Activated naive CD4-positive, alpha-beta T cell (primary cell): ENCODE results near the gene ATP8B4.
"Not testable (repeated sequence)": the region's sequence is repeated elsewhere in the genome, so short reads cannot be mapped to it uniquely, and the experiment has no call there.

Source experiments
- DNase-seq, 4 experiments: peaks; one replicate each; lab custom pipeline; 2025; lab: John Stamatoyannopoulos, UW

Gene ATP8B4

GRCh38 chr15:50009634-50010033 is 109.4 kb downstream of the ATP8B4 start:
- DNase-seq: no peak

GRCh38 chr15:50003786-50004334 is 115.2 kb downstream of the ATP8B4 start:
- DNase-seq: peak in 1 of 4 experiments; percentile 1

GRCh38 chr15:49991587-49991986 is 127.4 kb downstream of the ATP8B4 start:
- DNase-seq: no peak

GRCh38 chr15:49990835-49991545 is 128.0 kb downstream of the ATP8B4 start:
- DNase-seq: no peak

DNA sequence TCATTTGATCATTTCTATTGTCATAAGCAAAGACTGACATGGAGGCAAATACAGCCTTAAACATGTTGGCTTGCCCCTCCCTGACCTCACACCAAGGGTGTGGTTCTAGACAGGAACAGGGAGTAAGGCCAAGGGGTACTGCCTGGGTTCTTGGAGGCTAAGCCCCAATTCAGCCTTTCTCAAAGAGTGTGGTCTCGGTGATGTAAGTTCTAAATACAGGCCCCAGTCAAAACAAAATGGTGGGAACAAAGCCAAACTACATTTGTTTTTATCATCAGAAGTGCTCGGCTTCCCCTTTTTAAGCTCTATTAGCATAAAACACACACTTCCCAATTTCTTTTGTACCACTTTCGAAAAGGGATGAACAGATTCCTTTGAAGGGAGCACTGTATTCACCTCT is 129.5 kb downstream of the ATP8B4 start:
- DNase-seq: no peak

GRCh38 chr15:49988766-49989165 is 130.3 kb downstream of the ATP8B4 start:
- no peak for DNase-seq

GRCh38 chr15:49987896-49988295 is 131.1 kb downstream of the ATP8B4 start:
- DNase-seq: no peak

GRCh38 chr15:49987198-49987785 is 131.7 kb downstream of the ATP8B4 start:
- DNase-seq: no peak

DNA sequence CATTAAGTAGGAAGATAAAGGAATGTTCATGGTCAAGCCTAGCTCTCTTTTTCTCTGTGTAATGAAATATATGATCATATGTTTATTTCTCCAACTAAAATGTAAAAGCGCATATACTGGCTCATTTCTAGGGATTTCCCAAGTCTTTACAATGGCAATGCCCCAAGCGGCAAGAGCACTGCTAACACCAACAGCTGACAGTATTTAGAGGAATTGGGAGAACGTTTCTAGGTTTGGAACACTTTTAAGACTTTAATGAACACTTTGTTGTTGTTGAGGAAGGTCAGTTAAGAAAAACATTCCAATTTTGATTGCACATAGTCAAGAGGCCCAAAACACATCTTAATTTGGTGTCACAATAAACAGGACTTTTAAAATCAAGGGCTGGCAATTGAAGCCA is 132.7 kb downstream of the ATP8B4 start:
- DNase-seq: no peak

DNA sequence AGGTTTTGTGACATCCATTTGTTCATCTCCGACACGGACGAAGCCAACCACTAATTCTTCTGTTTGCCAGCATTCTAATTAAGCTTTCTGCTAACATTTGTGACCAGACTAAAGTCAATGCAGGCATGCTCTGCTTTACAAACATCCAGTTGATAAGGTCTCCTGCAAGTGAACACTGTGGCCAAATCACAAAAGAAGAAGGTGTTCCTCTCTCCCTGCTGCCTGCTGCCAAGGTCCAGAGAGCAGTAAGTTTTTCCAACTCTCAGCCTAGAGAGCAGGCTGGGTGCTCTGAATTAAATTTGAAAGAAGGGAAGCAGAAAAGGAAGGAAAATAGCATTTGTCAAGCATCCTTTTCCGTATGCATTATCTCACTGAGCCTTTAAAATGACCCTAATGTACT is 133.6 kb downstream of the ATP8B4 start:
- DNase-seq: no peak

DNA sequence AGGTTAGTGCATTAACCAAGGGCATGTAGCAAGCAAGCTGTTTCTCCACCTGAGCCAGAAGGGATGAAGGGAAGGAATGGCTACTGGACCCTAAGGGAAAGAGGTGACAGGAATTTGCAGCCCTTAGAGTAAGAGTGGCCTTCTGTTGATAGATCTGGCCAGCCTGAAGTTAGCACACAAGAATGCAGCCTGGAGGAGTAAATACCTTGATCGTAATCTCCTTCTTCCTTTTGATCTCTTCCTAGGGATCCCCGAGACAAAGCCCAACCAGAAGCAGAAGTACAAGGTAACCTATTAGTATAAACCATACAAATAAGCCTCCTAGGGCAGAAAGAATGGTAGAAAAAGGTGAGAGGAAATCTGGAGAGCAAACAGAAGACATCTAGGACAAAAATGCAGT is 134.6 kb downstream of the ATP8B4 start:
- DNase-seq: no peak

GRCh38 chr15:49982584-49982983 is 136.4 kb downstream of the ATP8B4 start:
- DNase-seq: no peak

DNA sequence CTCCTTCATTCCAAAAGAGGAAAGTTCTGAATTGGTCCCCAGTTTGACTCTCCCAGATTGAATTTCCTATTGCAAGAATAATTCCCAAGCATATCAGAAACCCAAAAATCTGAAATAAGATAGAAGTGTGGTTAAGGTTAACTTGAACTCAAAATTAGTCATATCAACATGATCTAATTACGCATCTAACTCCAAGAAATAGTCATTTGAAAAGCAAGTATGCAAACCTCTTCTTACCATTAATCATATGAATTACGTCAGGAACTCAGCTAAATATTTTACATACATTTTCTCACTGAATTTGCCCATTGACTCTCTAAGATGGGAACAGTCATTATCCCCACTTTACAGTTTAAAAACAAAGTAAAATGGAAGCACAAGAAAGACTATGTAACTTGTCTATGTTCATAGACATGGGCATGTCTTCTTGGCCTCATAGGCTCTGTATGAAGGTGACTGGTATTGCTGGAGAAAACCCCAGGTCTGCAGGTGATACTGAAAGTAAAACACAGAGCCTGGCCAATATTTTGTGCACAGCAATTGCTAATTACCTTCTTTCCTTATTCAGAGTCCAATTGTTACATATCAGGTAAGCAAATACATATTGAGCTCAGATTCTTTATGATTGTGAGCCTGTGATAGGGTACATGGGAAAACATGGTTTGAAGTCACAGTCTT is 139.2 kb downstream of the ATP8B4 start:
- DNase-seq: no peak

DNA sequence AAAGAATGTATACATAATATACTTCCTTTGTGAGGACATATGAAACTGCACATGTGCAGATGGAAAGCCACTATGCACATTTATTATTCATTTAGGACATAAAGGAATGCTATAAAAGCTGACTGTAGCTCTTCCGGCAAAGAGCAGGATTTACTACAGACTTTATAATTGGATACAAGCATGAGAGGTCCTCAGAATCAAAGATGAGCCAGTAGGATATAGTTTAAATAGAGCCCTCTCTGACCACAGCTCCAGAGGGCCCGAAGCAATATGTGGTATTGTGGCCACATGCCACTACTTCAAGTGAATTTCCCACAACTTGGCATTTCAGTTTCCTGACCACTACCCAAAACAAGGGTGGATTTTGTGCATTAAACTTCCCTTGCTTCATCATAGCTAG is 140.9 kb downstream of the ATP8B4 start:
- no peak for DNase-seq

- DNase-seq: no peak
Measured at GRCh38 chr15:49977306-49977705, 141.7 kb downstream of the ATP8B4 start.

- no peak for DNase-seq
Measured at GRCh38 chr15:49964551-49964950, 154.5 kb downstream of the ATP8B4 start.

DNA sequence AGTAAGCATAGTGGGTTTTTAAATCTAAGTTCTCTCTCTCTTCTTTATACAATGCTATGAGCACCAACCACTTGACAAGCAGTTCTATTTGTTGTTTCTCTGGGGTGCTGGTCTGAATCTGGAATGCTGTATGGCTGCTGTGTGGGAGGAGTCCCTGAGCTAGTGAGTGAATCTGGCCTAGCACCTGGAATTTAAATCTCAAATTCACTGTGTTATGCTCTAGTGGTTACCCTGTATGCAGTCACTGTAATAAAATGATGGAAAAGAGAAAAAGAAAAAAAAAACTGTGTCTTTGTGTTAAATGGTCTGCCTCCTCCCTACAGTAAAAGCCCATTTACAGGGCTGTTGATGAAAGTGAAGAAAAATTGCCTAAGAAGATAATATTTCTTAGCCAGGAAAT is 155.0 kb downstream of the ATP8B4 start:
- no peak for DNase-seq

DNA sequence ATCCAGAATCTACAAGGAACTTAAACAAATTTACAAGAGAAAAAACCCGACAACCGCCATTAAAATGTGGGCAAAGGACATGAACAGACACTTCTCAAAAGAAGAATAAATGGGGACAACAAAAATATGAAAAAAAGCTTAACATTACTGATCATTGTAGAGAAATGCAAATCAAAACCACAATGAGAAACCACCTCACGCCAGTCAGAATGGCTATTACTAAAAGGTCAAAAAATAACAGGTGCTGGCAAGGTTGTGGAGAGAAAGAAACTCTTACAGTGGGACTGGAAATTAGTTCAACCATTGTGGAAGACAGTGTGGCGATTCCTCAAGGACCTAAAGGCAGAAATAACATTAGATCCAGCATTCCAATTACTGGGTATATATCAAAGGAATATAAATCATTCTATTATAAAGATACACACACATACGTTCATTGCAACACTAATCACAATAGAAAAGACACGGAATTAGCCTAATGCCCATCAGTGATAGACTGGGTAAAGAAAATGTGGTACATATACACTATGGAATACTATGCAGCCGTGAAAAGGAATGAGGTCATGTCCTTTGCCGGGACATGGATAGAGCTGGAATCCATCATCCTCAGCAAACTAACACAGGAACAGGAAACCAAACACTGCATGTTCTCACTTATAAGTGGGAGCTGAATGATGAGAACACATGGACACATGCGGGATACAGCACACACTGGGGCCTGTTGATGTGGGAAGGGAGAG is 155.8 kb downstream of the ATP8B4 start:
- DNase-seq: not testable (repeated sequence)

GRCh38 chr15:49962044-49962602 is 156.9 kb downstream of the ATP8B4 start:
- no peak for DNase-seq

DNA sequence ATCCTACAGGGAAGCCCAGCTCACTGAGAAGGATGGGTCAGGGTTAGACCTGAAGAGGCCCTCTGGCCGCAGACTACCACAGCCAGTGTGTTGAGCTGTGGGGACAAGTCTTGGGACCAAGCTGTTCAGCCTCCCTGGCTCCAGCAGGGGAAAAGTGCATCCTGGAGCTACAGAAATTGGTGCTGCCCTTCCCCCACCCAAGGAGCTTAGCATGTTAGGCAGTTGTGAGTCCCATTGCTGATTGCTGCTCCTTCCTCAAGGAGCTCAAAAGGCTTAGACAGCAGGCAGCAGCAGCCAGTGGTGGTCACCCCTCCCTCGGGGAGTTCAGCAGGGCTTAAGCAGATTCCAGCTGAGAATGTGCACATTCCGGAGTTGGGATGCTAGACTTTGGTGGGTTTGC is 165.6 kb downstream of the ATP8B4 start:
- no peak for DNase-seq

DNA sequence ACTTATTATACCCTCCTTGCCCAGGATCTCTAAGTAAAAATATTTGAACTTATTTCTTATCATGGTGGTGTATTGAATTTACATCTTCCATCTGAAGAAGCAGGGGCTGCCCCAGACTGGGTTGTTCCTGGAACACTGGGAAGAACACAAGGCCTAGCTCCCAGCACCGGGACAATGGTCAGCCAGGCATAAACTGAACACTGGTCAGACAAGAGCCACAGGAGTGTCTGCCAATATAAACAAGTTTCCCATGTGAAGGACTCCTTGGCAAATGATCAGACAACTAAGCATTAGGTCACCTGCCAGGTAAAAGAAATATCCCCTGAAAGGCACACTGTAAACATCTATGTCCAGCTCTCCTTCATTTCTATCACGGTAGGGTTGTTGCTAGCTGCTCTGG is 172.4 kb downstream of the ATP8B4 start:
- no peak for DNase-seq

DNA sequence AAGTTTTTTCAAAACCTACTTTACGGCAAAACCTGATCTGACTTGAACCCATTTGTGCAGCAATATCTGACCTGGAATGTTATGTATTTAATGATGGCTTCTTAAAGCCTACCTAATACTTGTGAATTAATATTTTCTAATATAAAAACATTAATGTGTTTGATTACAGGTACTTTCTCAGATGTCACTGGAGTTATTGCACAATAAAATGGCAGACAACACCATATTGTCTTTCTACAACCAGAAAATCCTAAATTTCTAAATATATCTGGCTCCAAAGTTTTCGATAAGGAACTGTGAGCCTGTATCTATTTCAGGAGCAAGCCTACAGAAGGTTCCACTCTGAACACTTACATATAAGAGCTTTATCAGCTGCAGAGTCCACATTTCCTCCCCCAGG is 184.5 kb downstream of the ATP8B4 start:
- DNase-seq: no peak
